ENCODE measurements around the gene APCDD1.
A peak's percentile ranks its signal among the peaks of the same experiment; 100 is the strongest.
"Not testable (repeated sequence)": the region's sequence is repeated elsewhere in the genome, so short reads cannot be mapped to it uniquely, and the experiment has no call there.

Gene APCDD1

GRCh38 chr18:10495936-10496335, 41.5 kb downstream of the APCDD1 start:
- DNase-seq (ENCODE audit: low spot score) = no peak

GRCh38 chr18:10497206-10497749, 42.8 kb downstream of the APCDD1 start:
- DNase-seq (ENCODE audit: low spot score) = no peak

GRCh38 chr18:10499230-10499629, 44.8 kb downstream of the APCDD1 start:
- no peak for DNase-seq (ENCODE audit: low spot score)

- DNase-seq (ENCODE audit: low spot score) = no peak
Measured at GRCh38 chr18:10500038-10500437, 45.6 kb downstream of the APCDD1 start.

- no peak for DNase-seq (ENCODE audit: low spot score)
Measured at GRCh38 chr18:10504723-10505122, 50.3 kb downstream of the APCDD1 start.

GRCh38 chr18:10505892-10506291, 51.5 kb downstream of the APCDD1 start:
- DNase-seq (ENCODE audit: low spot score) = not testable (repeated sequence)

- DNase-seq (ENCODE audit: low spot score) = no peak
Measured at GRCh38 chr18:10508591-10508990, 54.2 kb downstream of the APCDD1 start.

GRCh38 chr18:10511236-10511635, 56.8 kb downstream of the APCDD1 start:
- DNase-seq (ENCODE audit: low spot score) = no peak

- no peak for DNase-seq (ENCODE audit: low spot score)
Measured at GRCh38 chr18:10514082-10514481, 59.6 kb downstream of the APCDD1 start.

GRCh38 chr18:10514601-10515000, 60.2 kb downstream of the APCDD1 start:
- DNase-seq (ENCODE audit: low spot score) = no peak

- DNase-seq (ENCODE audit: low spot score) = no peak
Measured at GRCh38 chr18:10515456-10515855, 61.0 kb downstream of the APCDD1 start.

GRCh38 chr18:10516078-10516477, 61.6 kb downstream of the APCDD1 start:
- no peak for DNase-seq (ENCODE audit: low spot score)

- DNase-seq (ENCODE audit: low spot score) = peak; percentile 37
Measured at GRCh38 chr18:10518595-10519255, 64.3 kb downstream of the APCDD1 start.

GRCh38 chr18:10519366-10519765, 64.9 kb downstream of the APCDD1 start:
- no peak for DNase-seq (ENCODE audit: low spot score)

- peak; percentile 79 for DNase-seq (ENCODE audit: low spot score)
Measured at GRCh38 chr18:10519999-10520935, 65.8 kb downstream of the APCDD1 start.

- DNase-seq (ENCODE audit: low spot score) = no peak
Measured at GRCh38 chr18:10521566-10521965, 67.1 kb downstream of the APCDD1 start.

GRCh38 chr18:10522574-10522973, 68.1 kb downstream of the APCDD1 start:
- no peak for DNase-seq (ENCODE audit: low spot score)

- DNase-seq (ENCODE audit: low spot score) = no peak
Measured at GRCh38 chr18:10523544-10523943, 69.1 kb downstream of the APCDD1 start.

GRCh38 chr18:10524507-10525370, 70.3 kb downstream of the APCDD1 start:
- DNase-seq (ENCODE audit: low spot score) = no peak

GRCh38 chr18:10525371-10525691, 70.9 kb downstream of the APCDD1 start:
- no peak for DNase-seq (ENCODE audit: low spot score)

GRCh38 chr18:10525697-10526560, 71.5 kb downstream of the APCDD1 start, which contains the start of gene NAPG:
Gene NAPG, plus strand, starts transcription at chr18:10526027. Its CDS starts 76 bp downstream, at chr18:10526103.
- peak; percentile 98 for DNase-seq (ENCODE audit: low spot score)

All from iPS-NIHi11 (cell line).